GM15510 (cell line): ENCODE results near the gene PBXIP1.

Experiments
- POLR2A ChIP-seq: IDR thresholded peaks from 3 replicates; pipeline ENCODE4 v1.6.1; 2011; ENCODE audit warnings: borderline replicate concordance; ENCODE audit not compliant: insufficient read length; ENCODE audit errors: extremely low read depth

PBXIP1 gene

DNA sequence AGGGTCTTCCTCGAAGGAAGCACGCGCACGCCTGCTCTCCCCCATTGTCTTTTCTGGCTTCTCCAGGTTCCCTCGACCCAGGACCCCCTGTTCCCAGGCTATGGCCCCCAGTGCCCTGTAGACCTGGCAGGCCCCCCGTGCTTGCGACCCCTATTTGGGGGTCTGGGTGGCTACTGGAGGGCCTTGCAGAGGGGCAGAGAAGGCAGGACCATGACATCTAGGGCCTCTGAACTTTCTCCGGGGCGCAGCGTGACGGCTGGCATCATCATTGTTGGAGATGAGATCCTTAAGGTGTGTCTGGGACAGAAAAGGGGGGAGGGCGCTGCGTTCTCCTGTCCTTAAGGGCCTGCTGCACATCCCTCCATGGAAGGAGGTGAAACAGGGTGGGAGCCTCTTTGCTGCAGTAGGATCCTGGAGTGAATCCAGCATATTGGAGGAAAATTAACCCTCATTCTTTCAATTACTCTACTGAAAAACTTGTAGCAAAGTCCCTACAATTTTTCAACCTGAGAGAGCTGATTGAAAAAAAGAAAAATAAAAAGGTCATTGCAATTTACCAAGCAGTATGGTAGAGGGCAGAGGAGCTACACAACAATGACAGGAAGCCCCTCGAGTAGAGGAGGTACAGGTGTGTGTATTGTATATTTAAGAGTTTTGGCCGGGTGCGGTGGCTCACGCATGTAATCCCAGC, 28.0 kb upstream of the PBXIP1 start:
- TF ChIP-seq POLR2A = no peak

GRCh38 chr1:154982897-154983648, 27.2 kb upstream of the PBXIP1 start, which contains the start of gene FLAD1:
Gene FLAD1, plus strand, starts transcription at chr1:154983344. Its CDS starts 351 bp downstream, at chr1:154983695.
- TF ChIP-seq POLR2A = peak; percentile 53

DNA sequence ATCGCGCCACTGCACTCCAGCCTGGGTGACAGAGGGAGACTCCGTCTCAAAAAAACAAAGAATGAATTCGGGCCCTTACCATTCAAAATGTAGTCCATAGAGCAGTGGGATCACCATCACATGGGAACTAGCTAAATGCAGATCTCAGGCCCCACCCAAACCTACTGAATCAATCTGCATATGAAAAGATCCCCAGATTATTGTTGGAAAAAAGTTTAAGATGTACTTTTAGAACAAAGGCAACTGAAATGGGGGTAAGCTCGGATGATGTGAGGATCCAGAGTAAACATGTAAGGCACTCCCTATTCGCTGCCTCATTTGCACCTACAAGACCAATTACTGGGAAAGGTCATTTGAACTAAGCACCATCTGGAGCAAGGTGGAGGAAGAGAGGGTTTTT, 26.4 kb upstream of the PBXIP1 start:
- no peak for TF ChIP-seq POLR2A

GRCh38 chr1:154978360-154978759, 22.5 kb upstream of the PBXIP1 start:
- no peak for TF ChIP-seq POLR2A

- TF ChIP-seq POLR2A = no peak
Measured at GRCh38 chr1:154975409-154976059, 19.6 kb upstream of the PBXIP1 start.

DNA sequence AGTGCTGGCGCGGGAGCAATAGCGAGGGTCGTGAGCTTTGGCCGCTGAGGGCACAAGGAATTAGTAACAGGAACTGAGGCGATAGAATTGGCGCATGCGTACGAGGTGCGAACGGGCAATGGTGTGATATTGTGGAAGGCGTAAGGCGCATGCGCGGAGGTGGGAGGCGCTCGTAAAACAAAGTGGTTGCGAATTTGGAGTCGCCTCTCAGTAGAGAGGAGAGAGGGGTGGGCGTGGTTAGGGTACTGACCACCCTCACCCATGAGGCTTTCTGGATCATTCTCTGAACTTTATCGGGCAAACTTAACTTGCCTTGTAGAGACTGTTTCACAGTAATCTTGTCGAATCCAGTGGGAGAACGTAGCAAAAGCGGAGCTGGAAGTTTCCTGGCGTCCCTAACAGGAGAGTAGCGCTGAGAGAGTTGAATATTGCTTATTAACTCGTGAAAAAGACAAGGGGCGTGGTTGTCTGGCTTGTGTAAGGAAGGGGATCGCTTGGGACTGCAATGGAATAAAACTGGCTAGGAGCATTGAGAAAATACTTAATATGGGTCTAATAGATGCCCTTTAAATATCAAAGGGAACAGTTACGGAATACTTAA, 19.0 kb upstream of the PBXIP1 start:
- TF ChIP-seq POLR2A = peak; percentile 61

DNA sequence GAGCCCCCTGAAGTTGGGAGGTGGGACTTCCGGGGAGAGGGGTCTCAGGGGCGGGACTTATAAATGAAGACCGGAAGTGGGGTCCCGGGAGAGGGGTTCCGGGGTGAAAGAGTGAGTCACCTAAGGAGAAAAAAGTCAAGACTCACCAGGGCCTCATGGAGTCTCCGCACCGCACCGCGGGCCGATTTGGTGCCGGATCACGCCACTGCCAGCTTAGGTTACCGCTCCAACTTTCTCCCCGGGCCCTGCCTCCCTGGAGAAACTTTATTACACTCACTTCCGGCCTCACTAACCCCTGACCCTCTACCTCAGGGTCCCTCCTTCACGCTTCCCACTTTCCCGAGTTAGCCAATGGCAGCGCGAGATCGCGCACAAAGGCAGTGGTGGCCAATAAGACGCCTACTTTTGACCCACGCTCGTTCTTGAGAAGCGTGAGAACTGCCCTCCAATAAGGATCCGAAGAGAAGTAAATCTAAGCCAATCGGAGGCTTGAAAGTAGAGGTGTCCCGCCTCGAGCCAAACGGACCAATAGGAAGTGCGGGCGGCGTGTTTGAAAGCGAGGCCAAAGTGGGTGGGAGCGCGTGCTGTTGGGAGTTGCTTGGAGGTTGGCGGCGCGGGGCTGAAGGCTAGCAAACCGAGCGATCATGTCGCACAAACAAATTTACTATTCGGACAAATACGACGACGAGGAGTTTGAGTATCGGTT, 18.4 kb upstream of the PBXIP1 start, which contains the start of gene CKS1B:
TSS of gene CKS1B (plus strand) at position 580 of the 706 bp plus-strand sequence. CDS start at position 645, 65 bp downstream.
- peak; percentile 4 for TF ChIP-seq POLR2A

- TF ChIP-seq POLR2A = peak; percentile 38
Measured at GRCh38 chr1:154973344-154974101, 17.6 kb upstream of the PBXIP1 start.

- TF ChIP-seq POLR2A = no peak
Measured at GRCh38 chr1:154972517-154973343, 16.8 kb upstream of the PBXIP1 start.

GRCh38 chr1:154972213-154972516, 16.3 kb upstream of the PBXIP1 start:
- TF ChIP-seq POLR2A = no peak

DNA sequence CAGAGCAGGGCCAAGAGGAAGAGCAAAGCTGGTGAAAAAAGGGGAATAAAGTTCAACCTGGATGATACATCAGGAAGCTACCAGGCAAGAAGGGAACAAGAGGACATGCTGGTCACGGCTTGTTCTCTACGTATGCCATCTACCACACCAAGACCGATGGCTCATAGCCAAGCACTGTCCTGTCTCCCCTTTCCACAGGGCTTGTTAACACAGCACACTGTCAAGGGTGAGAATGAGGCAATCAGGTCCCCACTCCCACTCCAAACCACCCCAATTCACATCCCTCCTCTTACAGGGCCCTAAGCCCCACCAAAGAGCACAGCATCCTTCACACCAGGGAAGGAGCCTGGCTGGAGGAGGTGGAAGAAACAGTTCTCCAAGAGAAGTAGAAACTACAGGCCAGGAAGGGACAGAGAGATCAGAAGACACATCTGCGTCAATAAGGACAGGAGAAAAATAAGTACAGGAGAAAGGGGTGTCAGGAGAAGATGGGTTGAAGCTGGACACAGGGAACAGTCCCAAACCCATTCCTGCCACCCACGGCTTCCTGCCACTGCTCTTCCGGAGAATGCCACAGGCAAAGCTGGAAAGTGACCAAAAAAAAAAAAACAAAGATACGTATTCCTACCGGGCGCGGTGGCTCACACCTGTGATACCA, 15.6 kb upstream of the PBXIP1 start:
- TF ChIP-seq POLR2A = no peak

DNA sequence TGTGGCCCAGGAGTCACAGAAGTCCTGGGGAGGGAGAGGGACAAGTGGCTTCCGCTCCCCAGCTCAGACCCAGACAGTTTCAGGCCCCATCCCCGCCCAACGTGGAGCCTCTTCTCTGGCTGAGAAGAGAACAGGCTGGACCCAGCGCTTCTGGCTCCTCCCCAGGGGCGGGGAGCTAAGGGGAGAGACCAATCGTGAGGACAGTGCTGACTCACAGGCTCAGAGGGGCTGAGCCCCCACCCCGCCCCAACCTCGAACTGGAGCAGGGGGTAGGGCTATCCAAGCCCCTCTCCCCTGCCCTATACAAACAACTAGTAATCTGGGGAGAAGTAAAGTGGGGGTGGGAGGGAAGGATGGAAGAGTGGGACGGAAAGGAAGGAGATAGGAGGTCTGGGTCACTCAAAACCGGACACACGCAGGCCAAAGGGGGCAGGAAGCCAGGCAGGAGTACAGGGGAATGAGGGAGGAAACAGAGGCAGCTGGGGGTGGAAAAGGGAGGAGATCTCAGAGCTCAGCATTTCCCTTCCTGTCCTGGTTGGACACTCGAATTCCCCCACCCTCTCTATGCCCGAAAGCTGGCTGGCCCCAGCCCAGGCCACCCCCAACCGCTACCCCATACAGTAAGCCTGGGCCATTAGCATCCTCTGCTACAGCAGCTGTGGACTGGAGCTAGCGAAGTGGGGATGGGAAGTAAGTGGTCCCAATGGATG, 14.9 kb upstream of the PBXIP1 start, which contains the start of gene SHC1:
TSS of gene SHC1 (minus strand) at position 117 of the 710 bp plus-strand sequence. CDS start 221 bp downstream, outside the sequence.
- no peak for TF ChIP-seq POLR2A
